Renal cortex interstitium (tissue), 15 donors: ENCODE data around the gene BAMBI. TPM values are rescaled to one million over a fixed set of nuclear protein-coding genes. Genes with fewer than 3 reads are reported as not detected.
"Not testable (repeated sequence)": the region's sequence is repeated elsewhere in the genome, so short reads cannot be mapped to it uniquely, and the experiment has no call there.

Experiments
- DNase-seq, 11 donors: peaks; one replicate each; pipeline ENCODE4 v3.0.0-alpha.2; 2013; ENCODE audit warnings: low read depth in 9 of 11, low spot score in 4 of 11; ENCODE audit errors: extremely low read depth in 1 of 11
- long read RNA-seq, 16 experiments: transcript quantifications; one replicate each; lab custom pipeline, GENCODE V29; 2026
- polyA plus RNA-seq, 3 donors: library from polyadenylated mRNA; unstranded; fragments of 120-200 nt; gene quantifications; one replicate each; pipeline ENCODE4 v1.2.1, GENCODE V29; 2013; ENCODE audit not compliant: insufficient read length in 3 of 3

BAMBI gene, protein sequence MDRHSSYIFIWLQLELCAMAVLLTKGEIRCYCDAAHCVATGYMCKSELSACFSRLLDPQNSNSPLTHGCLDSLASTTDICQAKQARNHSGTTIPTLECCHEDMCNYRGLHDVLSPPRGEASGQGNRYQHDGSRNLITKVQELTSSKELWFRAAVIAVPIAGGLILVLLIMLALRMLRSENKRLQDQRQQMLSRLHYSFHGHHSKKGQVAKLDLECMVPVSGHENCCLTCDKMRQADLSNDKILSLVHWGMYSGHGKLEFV
- polyA plus RNA-seq, result 10 to 100 TPM; 38.4 to 46.7 (median 42.2) TPM
- long read RNA-seq, donor 1, transcript BAMBI-201 (3 exons, 1,877 nt), result major isoform, 16 of 21 reads
- long read RNA-seq, donor 1, transcript BAMBI-202 (2 exons, 1,884 nt), result minor isoform, 5 of 21 reads
- long read RNA-seq, donor 1, partial matches to known transcripts, result 0 of 21 reads
- long read RNA-seq, donor 1, other reads (novel, unspliced or antisense), result 0 of 21 reads
- long read RNA-seq, donor 2, transcript BAMBI-201 (3 exons, 1,877 nt), result major isoform, 20 of 25 reads
- long read RNA-seq, donor 2, transcript BAMBI-202 (2 exons, 1,884 nt), result minor isoform, 5 of 25 reads
- long read RNA-seq, donor 2, partial matches to known transcripts, result 0 of 25 reads
- long read RNA-seq, donor 2, other reads (novel, unspliced or antisense), result 0 of 25 reads
- long read RNA-seq, donor 3, transcript BAMBI-201 (3 exons, 1,877 nt), result major isoform, 31 of 44 reads
- long read RNA-seq, donor 3, transcript BAMBI-202 (2 exons, 1,884 nt), result minor isoform, 6 of 44 reads
- long read RNA-seq, donor 3, partial matches to known transcripts, result 7 of 44 reads
- long read RNA-seq, donor 3, other reads (novel, unspliced or antisense), result 0 of 44 reads
- long read RNA-seq, donor 4, transcript BAMBI-201 (3 exons, 1,877 nt), result major isoform, 20 of 21 reads
- long read RNA-seq, donor 4, partial matches to known transcripts, result 0 of 21 reads
- long read RNA-seq, donor 4, other reads (novel, unspliced or antisense), result 0 of 21 reads
- long read RNA-seq, donor 5, result 0 reads
- long read RNA-seq, donor 6, transcript BAMBI-202 (2 exons, 1,884 nt), result minor isoform, 5 of 28 reads
- long read RNA-seq, donor 6, transcript BAMBI-201 (3 exons, 1,877 nt), result major isoform, 23 of 28 reads
- long read RNA-seq, donor 6, partial matches to known transcripts, result 0 of 28 reads
- long read RNA-seq, donor 6, other reads (novel, unspliced or antisense), result 0 of 28 reads
- long read RNA-seq, donor 7, transcript BAMBI-201 (3 exons, 1,877 nt), result major isoform, 19 of 26 reads
- long read RNA-seq, donor 7, partial matches to known transcripts, result 6 of 26 reads
- long read RNA-seq, donor 7, other reads (novel, unspliced or antisense), result 0 of 26 reads
- long read RNA-seq, donor 8, transcript BAMBI-202 (2 exons, 1,884 nt), result minor isoform, 7 of 70 reads
- long read RNA-seq, donor 8, transcript BAMBI-201 (3 exons, 1,877 nt), result major isoform, 58 of 70 reads
- long read RNA-seq, donor 8, partial matches to known transcripts, result 5 of 70 reads
- long read RNA-seq, donor 8, other reads (novel, unspliced or antisense), result 0 of 70 reads
- long read RNA-seq, donor 9, transcript BAMBI-201 (3 exons, 1,877 nt), result major isoform, 28 of 37 reads
- long read RNA-seq, donor 9, partial matches to known transcripts, result 5 of 37 reads
- long read RNA-seq, donor 9, other reads (novel, unspliced or antisense), result 0 of 37 reads
- long read RNA-seq, donor 10, transcript BAMBI-201 (3 exons, 1,877 nt), result major isoform, 34 of 51 reads
- long read RNA-seq, donor 10, partial matches to known transcripts, result 13 of 51 reads
- long read RNA-seq, donor 10, other reads (novel, unspliced or antisense), result 0 of 51 reads
- long read RNA-seq, donor 11, transcript BAMBI-201 (3 exons, 1,877 nt), result major isoform, 21 of 30 reads
- long read RNA-seq, donor 11, partial matches to known transcripts, result 9 of 30 reads
- long read RNA-seq, donor 11, other reads (novel, unspliced or antisense), result 0 of 30 reads
- long read RNA-seq, donor 12, transcript BAMBI-201 (3 exons, 1,877 nt), result major isoform, 11 of 14 reads
- long read RNA-seq, donor 12, partial matches to known transcripts, result 0 of 14 reads
- long read RNA-seq, donor 12, other reads (novel, unspliced or antisense), result 0 of 14 reads
- long read RNA-seq, donor 13, result 0 reads
- long read RNA-seq, donor 14, transcript BAMBI-201 (3 exons, 1,877 nt), result major isoform, 26 of 41 reads
- long read RNA-seq, donor 14, partial matches to known transcripts, result 14 of 41 reads
- long read RNA-seq, donor 14, other reads (novel, unspliced or antisense), result 0 of 41 reads
- long read RNA-seq, donor 15, transcript BAMBI-201 (3 exons, 1,877 nt), result major isoform, 5 of 15 reads
- long read RNA-seq, donor 15, partial matches to known transcripts, result 9 of 15 reads
- long read RNA-seq, donor 15, other reads (novel, unspliced or antisense), result 0 of 15 reads
- long read RNA-seq, donor 16, transcript BAMBI-201 (3 exons, 1,877 nt), result major isoform, 71 of 99 reads
- long read RNA-seq, donor 16, transcript BAMBI-202 (2 exons, 1,884 nt), result minor isoform, 11 of 99 reads
- long read RNA-seq, donor 16, partial matches to known transcripts, result 12 of 99 reads
- long read RNA-seq, donor 16, other reads (novel, unspliced or antisense), result 5 of 99 reads

DNA sequence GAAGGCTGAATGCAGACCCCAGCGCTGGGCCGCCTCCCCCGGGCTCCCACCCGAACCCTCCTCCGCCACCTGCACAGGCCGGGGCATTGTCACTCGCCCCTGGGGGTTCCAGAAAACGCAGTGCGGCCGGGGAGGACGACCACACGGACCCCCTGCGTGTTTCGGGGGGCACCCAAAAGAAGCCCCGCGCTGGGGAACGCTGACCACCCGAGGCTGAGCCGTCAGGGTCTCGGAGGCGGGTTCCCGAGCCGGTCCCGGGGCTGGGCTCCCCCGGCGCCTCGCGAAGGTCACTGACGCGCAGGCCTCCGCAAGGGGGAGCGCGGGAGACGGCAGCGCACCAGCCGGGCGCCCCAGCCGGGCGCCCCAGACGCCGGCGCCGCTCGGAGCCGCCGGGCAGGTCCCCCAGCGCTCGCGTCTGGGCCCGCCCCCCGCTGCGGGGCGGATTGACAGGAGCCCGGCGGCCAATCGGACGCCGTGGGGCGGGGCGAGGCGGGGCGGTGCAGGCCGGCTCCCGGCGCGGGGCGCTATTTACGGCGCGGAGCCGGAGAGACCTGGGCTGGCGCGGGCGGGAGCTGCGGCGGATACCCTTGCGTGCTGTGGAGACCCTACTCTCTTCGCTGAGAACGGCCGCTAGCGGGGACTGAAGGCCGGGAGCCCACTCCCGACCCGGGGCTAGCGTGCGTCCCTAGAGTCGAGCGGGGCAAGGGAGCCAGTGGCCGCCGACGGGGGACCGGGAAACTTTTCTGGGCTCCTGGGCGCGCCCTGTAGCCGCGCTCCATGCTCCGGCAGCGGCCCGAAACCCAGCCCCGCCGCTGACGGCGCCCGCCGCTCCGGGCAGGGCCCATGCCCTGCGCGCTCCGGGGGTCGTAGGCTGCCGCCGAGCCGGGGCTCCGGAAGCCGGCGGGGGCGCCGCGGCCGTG is at the start of gene BAMBI:
TSS of gene BAMBI (plus strand) at position 554 of the 920 bp plus-strand sequence. CDS start 377 bp downstream, outside the sequence.
- DNase-seq, result peak in 10 of 11 donors; percentile 84 to 94 (median 92)

DNA sequence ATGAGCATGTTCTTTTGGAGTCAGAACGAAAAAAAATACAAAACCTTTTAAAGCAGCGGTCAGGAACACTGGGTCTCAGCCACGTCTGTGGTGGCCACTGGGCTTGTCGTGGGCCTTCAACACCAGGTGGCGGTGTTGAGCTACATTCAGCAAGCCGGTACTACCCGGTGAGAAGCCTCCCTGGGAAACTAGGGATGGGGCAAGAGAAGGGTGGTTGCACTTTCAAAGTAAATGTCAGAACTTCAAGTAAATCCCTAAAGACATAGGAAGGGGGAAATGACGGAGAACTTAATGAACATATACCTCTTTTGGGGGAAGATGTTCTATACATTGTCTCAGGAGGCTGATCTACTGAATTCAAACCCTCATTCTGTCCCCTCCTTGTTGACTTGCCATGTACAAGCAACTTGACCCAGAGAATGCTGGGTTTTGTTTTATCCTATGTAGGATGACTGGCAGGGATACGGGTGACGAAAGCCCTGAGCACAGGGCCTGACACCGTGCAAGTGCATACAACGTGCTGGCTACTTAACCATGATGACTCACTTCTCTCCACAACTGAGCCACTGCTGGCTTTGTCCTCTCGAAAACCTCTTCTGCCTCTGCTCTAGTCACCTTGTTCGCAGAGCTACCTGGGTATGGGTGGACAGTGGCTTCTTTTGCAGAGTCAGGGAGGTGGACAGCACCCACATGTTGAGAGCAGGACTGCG is 49.0 kb upstream of the BAMBI start:
- DNase-seq, result peak; percentile 48 to 77 (median 73)

DNA sequence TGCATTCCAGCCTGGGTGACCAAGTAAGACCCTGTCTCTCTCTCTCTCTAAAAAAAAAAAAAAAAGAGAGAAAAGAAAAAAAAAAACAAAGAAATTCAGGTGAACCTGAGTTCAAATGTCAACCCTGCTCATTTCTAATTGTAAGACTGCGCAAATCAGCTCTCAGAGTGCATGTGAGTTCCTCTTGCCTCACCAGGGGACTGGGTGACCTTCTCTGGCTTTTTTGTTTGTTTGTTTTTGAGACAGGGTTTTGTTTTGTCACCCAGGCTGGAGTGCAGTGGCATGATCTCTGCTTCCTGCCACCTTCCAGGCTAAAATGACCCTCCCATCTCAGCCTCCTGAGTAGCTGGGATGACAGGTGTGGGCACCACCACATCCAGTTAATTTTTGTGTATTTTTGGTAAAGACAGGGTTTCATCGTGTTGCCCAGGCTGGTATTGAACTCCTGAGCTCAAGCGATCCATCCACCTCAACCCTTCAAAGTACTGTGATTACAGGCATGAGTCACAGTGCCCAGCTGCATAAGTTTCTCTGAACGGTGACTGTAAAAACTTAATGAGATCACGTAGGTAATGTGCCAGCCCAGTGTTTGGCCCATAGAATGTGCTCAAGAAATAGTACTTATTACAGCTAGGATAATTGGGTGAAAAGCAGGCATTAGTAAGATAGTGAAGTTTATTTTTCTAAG is 45.3 kb upstream of the BAMBI start:
- no peak for DNase-seq

DNA sequence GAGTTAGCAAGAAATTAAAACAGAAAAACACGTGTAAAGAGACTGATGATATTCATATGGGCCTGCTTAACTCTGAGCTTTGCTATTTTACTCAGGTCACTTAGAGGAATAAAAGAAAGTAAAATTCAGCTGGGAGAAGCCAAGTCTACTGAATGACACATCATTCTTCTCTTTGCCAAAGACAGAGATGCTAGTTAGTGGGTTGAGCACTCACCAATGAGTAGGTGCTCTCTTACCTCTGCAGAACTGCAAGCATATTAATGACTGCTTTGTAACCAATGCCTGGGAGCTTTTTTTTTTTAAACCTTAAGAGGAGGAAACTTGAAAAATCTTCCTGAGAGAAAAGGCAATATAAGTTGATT is 44.8 kb upstream of the BAMBI start:
- no peak for DNase-seq

DNA sequence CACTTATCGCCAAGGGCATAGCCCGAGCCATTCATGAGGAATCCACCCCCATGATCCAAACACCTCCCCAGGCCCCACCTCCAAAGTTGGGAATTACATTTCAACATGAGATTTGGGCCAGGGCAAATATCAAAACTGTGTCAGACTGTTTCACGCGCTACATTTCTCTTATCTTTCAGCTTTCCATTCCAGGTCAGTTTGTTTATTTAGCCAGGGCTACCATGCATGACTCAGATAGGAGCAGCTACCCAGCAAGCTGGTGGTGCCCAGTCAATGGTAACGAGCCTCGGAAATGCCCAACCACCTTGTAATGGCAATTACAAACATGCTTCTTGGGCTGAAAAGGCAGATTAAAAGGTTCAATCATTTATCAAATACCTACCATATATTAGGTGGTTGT is 43.6 kb upstream of the BAMBI start:
- DNase-seq, result peak in 1 of 11 donors; percentile 26

DNA sequence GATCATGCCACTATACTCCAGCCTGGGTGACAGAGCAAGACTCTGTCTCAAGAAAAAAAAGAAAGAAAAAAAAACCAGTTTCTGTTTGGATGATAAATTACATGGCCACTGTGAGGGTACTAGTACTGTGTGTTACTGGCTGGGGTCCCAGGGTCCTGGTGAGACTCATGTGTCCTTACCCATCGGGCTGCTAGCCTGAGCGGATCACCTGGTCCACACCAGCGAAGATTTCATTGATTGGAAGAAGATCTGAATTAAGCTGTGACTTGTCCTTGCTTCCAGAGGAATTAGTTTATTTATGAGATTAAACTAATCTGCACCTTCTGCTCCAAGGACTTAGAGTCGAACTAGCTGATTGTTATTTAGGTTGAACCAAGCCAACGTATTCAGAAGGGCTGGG is 40.0 kb upstream of the BAMBI start:
- no peak for DNase-seq

DNA sequence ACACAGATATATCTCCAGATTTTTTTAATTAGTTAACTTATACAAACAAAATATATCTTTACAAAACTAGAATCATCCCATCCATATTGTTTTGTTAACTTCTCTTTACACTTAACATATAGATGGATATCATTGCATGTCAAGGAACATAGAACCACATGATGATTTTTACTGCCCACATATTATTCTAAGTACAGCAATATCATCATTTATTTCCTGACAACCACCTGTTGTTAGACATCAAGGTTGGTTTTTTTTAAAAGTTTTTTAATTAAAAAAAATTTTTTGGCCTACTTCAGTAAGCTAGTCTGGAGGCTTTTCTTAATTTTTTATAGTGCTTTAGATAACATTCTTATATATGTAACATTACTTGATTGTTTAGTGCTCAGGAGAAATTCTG is 38.9 kb upstream of the BAMBI start:
- no peak for DNase-seq

DNA sequence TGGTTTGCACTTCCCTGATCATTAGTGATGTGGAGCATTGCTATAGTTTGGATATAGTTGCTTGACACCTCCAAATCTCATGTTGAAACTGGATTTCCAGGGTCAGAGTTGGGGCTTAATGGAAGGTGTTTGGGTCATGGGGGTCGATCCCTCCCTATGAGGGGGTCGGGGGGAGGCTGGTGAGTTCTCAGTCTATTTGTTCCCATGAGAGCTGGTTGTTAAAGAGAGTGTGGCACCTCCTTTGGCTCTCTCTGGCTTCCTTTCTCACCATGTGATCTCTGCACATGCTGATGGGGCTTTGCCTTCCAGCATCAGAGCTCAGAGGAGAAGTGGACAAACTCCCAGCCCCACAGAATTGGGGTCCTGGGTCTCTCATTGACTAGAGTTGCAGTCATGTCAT is 36.8 kb upstream of the BAMBI start:
- DNase-seq, result no peak

DNA sequence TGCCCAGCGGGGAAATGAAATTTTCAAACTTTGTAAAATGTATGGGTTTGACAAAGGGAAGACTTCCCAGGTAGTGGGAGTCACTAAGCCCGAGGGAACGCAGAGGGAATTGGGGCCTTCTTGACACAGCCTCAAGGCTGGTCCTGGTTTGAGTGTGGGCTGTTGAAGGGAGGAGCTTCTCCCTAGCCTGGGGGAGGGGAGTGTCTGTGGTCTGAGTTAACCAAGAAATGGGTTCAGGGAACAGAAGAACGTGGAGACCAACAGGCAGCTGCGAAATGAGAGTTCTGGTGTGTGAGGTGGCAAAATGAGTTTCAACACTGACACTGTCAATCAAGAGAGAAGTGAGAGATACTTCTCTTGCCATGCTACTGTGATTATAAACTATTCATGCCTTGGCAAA is 32.7 kb upstream of the BAMBI start:
- no peak for DNase-seq

DNA sequence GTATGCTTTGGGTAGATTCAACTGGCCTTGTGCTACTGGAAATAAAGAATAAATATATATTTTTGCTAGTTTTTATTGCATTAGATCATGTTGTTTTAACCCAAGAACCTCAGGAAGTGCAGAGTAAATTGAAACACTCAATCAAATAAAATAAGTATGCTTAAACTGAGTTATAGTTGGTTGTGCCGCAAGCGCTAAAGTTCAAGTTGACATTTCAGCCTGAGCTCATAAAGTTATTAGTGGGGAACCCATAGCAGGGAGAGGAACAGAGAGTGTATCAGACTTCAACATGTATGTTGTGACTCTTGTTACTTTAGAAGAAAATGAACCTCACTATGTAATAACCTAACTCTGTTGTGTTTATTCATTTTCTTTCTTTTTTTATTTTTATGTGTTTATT is 25.2 kb upstream of the BAMBI start:
- no peak for DNase-seq

DNA sequence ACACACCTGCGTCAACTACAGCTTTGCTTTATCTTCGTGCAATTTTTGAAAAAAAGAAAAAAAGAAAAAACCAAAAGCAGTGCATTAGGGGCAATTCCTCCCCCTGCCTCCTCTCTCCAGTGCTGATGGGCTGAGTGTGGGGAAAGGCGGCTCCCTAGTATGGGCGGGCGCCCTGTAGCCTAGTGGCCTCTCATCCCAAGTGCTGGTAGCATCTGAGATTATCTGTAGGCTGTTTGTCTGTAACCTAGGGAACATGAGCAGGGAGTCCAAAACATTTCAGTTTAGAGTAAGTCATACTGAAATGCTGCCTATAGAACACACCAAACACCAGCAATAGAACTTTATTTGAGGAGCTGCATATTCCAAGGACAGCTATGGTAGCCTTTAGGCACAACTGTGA is 24.6 kb upstream of the BAMBI start:
- no peak for DNase-seq

DNA sequence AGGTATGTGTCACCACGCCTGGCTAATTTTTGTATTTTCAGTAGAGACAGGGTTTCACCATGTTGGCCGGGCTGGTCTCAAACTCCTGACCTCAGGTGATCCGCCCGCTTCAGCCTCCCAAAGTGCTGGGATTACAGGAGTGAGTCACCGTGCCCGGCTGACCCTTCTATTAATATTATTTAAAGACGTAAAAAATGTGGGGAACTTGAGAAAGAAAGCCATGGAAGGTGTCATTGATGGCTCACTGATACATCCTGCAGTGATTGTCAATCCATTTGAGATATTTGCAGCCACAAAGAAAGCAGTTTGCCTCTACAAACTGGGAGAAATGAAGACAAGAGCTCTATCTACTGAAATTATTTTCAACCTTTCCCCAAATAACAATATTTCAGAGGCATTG is 18.5 kb upstream of the BAMBI start:
- DNase-seq, result not testable (repeated sequence)

DNA sequence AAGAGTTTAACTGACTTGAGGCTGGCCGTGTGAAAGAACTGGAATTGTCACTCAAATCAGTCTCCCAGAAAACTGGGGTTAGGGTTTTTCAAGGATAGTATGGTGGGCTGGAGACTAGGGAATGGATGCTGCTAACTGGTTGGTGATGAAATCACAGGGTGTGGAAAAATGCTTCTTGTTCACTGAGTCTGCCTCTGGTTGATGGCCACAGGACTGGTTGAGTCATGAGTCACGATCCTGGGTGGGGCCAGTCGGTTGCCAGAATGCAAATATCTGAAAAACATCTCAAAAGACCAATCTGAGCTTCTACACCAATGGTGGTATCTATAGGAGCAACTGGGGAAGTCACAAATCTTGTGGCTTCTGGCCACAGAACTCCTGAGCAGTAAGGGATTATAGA is 16.3 kb upstream of the BAMBI start:
- DNase-seq, result no peak

DNA sequence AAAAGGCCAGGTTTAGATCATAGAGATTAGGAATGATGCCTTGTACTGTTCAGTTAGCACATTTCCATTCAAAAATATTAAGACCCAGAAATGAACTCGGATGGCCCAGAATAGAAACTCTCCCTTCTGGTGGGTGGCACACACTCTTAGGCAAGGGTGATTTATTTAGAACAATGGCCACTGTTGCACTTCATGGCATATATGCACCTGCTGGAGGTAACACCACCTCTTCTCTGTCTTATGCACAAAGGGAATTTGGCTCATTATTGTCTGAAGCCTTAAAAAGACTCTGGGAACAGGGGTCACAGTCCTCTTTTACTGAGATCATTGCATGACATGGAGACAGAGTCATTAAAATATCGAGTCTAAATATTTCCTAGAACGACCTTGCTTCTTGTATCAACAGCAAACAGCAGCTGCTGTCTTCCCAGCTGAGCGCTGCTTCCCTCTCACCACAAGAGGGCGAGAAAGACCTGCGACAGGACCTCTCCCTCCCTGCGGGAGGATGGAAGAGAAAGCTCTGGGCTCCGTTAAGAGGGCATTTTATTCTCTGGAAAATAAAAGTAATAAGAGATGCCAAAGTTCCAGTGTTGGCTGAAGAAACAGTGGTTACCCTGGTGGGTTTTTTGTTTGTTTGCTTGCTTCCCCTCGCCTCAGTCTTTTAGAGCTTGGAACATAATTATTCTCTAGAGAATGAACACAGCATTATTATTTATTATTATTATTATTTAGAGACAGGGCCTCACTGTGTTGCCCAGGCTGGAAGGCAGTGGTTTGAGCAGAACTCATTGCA is 13.5 kb upstream of the BAMBI start:
- DNase-seq, result peak in 8 of 11 donors; percentile 67 to 88 (median 80)
